ENCODE data around the gene ST6GALNAC4.

DNA sequence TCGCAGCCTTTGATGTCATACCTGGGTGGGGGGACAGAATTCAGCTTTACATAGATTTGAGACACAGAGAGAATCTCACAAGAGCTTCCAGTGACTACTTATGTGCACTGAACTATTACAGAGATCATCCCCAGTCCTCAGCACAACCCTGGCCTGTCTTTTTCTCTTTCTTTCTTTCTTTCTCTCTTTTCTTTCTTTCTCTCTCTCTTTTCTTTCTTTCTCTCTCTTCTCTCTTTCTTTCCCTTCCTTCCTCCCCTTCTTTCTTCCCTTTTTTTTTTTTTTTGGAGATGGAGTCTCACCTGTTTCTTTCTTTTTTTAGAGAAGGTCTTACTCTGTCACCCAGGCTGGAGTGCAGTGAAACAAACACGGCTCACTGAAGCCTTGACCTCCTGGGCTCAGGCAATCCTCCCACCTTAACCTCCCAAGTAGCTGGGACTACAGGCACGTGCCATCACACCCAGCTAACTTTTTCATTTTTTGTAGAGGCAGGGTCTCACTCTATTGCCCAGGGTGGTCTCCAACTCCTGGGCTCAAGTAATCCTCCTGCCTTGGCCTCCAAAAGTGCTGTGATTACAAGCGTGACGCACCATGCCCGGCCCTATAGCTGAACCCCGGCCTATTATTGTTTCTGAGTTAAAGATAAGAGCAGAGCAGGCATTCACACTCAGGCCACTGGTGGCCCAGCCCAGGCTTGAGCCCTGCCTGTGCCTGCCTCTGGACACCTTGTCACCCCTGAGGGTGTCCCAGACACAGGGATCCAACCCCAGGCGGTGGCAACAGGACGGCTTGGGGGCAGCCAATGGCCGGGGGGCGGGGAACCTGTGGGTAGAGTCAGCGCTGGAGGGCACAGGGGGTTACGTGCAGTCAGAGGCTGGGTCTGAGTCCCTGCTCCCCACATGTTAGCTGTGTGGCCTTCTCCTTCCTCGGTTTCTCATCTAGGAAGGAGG is 9.4 kb upstream of the ST6GALNAC4 start:
- no peak for TF ChIP-seq HSF4 (CRISPR knock-in tag; IDR thresholded peaks at IDR 0.05; ENCODE audit: borderline replicate concordance)
- TF ChIP-seq RB1 (IDR thresholded peaks at IDR 0.05; ENCODE audit: low read depth): no peak
- no peak for TF ChIP-seq PHF21A (IDR thresholded peaks at IDR 0.05; ENCODE audit: borderline replicate concordance, low read depth)
- TF ChIP-seq NR2C2 (CRISPR knock-in tag; IDR thresholded peaks at IDR 0.05): no peak
- no peak for TF ChIP-seq NR2C2 (tag; IDR thresholded peaks at IDR 0.05)
- TF ChIP-seq, protein P1, sequence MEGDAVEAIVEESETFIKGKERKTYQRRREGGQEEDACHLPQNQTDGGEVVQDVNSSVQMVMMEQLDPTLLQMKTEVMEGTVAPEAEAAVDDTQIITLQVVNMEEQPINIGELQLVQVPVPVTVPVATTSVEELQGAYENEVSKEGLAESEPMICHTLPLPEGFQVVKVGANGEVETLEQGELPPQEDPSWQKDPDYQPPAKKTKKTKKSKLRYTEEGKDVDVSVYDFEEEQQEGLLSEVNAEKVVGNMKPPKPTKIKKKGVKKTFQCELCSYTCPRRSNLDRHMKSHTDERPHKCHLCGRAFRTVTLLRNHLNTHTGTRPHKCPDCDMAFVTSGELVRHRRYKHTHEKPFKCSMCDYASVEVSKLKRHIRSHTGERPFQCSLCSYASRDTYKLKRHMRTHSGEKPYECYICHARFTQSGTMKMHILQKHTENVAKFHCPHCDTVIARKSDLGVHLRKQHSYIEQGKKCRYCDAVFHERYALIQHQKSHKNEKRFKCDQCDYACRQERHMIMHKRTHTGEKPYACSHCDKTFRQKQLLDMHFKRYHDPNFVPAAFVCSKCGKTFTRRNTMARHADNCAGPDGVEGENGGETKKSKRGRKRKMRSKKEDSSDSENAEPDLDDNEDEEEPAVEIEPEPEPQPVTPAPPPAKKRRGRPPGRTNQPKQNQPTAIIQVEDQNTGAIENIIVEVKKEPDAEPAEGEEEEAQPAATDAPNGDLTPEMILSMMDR (IDR thresholded peaks at IDR 0.05 in 2 of 3, conservative IDR thresholded peaks at IDR 0.05 in 1 of 3; ENCODE audit: insufficient read depth in 2 of 3, low read depth in 1 of 3, low read length in 3 of 3): no peak
